IPS-11a (cell line): ENCODE results near the gene HSH2D.
A peak's percentile ranks its signal among the peaks of the same experiment; 100 is the strongest.
"Not testable (repeated sequence)": the region's sequence is repeated elsewhere in the genome, so short reads cannot be mapped to it uniquely, and the experiment has no call there.

Experiments used
- H3K4me3 ChIP-seq: one replicate; pipeline ENCODE4 v1.5.1; 2013; ENCODE audit warnings: low read depth, low read length, control low read depth

The HSH2D gene

GRCh38 chr19:16154557-16154956, 11.1 kb downstream of the HSH2D start:
- no peak overlapping the region for H3K4me3 ChIP-seq

DNA sequence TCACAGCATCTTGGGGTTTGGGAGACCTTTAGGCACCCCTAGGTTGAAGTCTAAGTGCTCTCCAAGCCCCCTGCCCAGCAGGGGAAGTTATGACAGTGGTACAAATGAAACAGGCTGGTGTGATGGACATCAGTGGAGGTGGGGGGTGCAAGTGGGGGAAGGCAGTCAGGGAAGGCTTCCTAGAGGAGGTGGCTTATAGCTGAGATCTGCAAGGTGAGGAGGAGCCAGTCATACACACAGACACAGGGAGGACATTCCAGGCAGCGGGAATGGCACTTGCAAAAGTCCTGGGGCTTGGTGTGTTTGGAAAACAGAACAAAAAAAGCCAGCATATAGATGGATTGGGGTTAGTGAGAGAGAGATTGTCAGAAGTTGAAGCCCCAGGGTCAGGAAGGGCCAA, 11.6 kb downstream of the HSH2D start:
- no peak overlapping the region for H3K4me3 ChIP-seq

GRCh38 chr19:16156904-16157303, 13.4 kb downstream of the HSH2D start:
- H3K4me3 ChIP-seq = no peak overlapping the region

DNA sequence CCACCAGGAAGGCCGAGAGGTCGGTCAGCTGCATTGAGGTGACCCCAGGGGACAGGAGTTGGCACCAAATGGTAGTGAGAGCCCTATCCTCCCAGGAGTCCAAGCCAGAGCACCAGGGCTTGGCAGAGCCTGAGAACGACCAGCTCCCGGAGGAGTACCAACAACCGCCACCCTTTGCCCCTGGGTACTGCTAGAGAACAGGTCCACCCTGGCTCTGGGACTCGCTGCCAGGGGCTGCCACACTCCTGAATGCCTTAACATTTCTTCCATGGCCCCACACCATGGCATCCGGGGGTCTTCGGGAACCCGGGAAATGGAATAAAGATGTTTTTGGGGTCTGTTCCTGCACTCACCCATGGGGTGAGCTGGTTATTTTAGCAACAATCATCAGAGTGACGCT, 14.1 kb downstream of the HSH2D start:
- H3K4me3 ChIP-seq = no peak overlapping the region

DNA sequence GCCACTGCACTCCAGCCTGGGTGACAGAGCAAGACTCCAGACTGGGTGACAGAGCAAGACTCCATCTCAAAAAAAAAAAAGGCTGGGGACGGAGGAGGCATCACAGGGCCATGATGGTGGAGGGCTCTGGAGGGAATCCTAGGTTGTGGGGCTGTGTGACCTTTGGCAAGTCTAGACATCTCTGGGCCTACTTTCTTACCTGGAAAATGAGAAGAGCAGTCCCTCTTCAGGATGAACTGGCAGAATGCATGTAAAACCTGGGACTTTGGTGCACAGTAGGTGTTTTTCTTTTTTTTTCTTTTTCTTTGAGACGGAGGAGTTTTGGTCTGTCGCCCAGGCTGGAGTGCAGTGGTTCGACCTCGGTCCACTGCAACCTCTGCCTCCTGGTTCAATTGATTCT, 16.2 kb downstream of the HSH2D start:
- H3K4me3 ChIP-seq = no peak overlapping the region

DNA sequence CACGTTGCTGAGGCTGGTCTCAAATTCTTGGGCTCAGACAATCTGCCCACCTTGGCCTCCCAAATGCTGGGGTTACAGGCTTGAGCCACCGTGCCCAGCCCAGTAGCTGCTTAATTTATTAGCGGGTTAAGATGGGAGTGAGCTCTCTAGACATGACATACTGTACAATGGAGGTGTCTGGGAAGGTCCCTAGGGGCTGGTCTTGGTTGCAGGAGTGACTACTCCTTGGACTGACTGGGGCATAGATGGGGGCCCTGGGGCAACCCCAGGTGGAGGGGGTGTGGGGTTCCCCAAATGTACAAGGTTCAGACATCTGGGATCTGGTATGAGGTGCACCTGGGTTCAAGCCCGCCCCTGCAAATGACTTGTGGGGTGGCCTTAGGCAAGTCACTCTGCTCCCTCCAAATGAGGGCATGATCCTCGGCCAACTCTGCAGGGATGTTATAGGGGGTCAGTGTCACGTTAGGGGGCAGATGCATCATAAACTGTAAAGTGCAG, 17.0 kb downstream of the HSH2D start:
- H3K4me3 ChIP-seq = no peak overlapping the region

- H3K4me3 ChIP-seq = no peak overlapping the region
Measured at GRCh38 chr19:16160943-16161560, 17.6 kb downstream of the HSH2D start.

DNA sequence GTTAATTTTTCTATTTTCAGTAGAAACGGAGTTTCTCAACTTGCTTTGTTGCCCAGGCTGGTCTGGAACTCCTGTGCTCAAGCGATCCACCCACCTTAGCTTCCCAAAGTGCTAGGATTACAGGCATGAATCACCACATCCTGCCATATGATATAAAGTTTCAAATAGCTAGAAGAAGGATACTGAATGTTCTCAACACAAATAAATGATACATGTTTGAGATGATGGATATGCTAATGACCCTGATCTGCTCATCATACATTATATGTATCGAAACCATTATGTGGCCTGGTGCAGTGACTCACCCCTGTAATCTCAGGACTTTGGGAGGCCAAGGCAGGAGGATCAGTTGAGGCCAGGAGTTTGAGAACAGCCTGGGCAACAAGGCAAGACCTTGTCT, 18.4 kb downstream of the HSH2D start:
- no peak overlapping the region for H3K4me3 ChIP-seq

- no peak overlapping the region for H3K4me3 ChIP-seq
Measured at GRCh38 chr19:16164222-16164890, 20.9 kb downstream of the HSH2D start.

DNA sequence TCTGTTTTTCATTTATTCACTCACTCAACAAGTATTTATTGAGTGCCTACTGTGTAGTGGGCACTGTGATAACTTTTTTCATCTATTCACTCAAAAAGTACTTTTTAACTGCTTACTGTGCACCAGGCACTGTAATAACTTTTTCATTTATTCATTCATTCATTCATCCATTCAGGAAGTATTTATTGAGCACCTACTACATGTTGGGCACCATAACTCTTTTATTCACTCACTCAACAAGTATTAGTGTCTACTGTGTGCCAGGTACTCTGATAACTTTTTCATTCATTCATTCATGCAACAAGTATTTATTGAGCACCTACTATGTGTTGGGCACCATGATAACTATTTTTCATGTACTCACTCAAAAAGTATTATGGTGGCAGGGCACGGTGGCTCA, 22.9 kb downstream of the HSH2D start:
- H3K4me3 ChIP-seq = no peak overlapping the region

GRCh38 chr19:16167055-16167454, 23.6 kb downstream of the HSH2D start:
- no peak overlapping the region for H3K4me3 ChIP-seq

DNA sequence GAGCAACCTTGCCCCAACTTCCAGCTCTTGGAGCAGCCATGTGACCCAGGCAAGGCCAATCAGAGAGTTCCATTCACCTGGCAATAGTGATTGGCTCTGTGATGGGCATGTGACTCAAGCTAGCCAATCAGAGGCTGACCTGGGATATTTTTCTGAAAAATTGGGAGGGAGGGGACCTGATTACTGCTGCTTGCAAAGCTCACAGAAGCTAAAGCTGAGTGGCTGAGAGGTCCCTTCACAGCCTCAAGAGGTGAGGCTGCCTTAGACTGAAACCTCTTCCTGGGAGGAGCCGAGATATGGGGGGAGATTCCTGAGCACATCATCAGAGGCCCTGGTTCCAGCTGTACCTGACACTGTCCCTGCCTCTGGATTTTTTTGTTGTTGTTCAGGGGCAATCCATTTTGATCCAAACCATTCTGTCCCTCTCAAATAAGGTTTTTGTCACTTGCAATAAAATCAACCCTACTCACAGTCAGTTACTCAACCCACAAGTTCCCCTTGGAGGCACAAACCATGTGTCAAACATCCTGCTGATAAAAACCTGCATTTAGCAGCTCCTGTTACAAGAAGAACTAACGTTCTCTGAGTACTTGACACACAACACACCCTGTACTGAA, 25.1 kb downstream of the HSH2D start:
- no peak overlapping the region for H3K4me3 ChIP-seq

DNA sequence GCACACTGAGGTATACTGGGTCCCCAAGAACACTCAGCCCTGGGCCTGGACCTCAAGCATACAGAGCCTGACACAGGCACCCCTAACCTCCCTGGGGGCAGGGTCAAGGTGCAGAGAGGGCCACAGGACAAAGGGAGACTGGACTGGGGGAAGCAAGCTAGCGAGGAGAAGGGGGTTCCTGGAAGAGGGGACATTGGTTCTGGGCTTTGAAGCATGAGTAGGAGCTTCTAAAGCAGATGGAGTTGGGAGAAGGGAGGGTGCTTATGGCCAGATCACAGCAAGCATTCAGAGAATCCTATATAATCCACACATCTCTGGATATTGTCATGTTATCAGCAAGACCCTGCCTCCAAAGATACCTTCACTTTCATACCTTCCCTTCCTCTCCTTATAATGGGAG, 26.6 kb downstream of the HSH2D start:
- no peak overlapping the region for H3K4me3 ChIP-seq

GRCh38 chr19:16175954-16176353, 32.5 kb downstream of the HSH2D start:
- H3K4me3 ChIP-seq = no peak overlapping the region

DNA sequence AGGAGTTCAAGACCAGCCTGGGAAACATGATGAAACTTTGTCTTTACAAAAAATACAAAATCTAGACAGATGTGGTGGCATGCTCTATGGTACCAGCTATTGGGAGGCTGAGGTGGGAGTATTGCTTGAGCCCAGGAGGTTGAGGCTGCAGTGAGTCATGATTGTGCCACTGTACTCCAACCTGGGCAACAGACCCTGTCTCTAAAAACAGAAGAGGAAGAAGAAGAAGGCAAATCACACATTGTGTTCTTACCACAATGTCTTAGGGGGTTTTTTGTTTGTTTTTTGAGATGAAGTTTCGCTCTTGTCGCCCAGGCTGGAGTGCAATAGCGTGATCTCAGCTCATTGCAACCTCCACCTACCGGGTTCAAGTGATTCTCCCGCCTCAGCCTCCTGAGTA, 35.4 kb downstream of the HSH2D start:
- H3K4me3 ChIP-seq = not testable (repeated sequence)

- no peak overlapping the region for H3K4me3 ChIP-seq
Measured at GRCh38 chr19:16180611-16181010, 37.1 kb downstream of the HSH2D start.

DNA sequence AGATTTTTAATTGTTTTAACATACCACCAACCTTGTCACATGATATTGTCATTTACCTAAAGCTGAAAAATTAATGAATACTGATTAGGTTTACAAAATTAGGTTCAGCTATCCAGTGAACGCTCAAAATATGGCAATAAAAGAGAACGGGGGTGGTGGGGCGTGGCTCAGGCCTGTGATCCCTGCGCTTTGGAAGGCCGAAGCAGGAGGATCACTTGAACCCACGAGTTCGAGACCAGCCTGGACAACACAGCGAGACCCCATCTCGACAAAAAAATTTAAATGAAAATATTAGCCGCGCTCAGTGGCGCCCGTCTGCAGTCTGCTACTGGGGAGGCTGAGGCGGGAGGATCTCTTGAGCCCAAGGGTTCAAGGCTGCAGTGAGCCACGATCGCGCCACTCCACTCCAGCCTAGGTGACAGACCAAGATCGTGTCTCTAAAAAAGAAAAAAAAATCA, 41.2 kb downstream of the HSH2D start:
- H3K4me3 ChIP-seq = peak overlapping the region; percentile 89

DNA sequence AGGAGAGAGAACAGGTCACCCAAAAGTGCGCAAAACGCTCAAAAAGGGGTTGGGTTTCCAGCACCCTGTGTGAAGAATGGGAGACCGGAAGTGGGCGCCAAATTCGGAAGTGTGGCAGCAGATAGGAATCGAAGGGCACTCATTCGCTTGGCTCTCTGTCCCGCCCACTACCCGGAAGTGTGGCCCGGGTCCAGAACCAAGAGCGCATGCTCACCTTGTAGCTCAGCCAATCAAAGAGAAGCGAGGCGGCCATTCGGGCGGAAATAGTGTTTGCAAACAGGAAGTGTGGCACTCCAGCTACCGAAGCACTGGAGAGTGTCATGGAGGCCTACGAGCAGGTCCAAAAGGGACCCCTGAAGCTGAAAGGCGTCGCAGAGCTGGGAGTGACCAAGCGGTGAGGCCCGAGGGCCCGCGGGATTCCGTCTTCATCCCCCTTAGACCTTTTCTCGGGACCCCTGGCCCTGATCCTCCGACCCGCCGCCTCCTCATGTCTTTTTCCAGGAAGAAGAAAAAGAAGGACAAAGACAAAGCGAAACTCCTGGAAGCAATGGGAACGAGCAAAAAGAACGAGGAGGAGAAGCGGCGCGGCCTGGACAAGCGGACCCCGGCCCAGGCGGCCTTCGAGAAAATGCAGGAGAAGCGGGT, 41.8 kb downstream of the HSH2D start, which contains the start of gene FAM32A:
FAM32A (plus strand) TSS at position 288 of the 645 bp plus-strand sequence; CDS start at position 321, 33 bp downstream.
- H3K4me3 ChIP-seq = peak within 1 kb of the TSS; percentile 89

DNA sequence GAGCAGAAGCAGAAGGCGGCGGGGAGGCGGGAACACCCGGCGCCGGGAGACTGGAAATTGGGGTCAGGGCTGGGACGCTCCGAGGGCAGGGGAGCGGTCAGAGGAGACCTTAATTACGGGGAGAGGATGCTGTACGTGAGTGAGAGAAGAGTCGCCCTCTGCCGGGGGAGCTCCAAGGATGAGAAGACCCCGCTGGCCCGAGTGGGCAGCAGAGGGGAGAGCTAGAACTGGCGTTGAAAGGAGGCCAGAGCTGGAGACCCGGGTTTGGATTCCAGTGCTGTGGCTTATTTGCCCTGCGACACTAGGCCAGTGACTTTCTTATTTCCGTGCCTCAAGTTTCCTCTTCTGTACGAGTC, 42.3 kb downstream of the HSH2D start:
- peak overlapping the region; percentile 89 for H3K4me3 ChIP-seq

- H3K4me3 ChIP-seq = no peak overlapping the region
Measured at GRCh38 chr19:16188521-16188920, 45.0 kb downstream of the HSH2D start.

GRCh38 chr19:16190198-16190597, 46.7 kb downstream of the HSH2D start:
- no peak overlapping the region for H3K4me3 ChIP-seq

DNA sequence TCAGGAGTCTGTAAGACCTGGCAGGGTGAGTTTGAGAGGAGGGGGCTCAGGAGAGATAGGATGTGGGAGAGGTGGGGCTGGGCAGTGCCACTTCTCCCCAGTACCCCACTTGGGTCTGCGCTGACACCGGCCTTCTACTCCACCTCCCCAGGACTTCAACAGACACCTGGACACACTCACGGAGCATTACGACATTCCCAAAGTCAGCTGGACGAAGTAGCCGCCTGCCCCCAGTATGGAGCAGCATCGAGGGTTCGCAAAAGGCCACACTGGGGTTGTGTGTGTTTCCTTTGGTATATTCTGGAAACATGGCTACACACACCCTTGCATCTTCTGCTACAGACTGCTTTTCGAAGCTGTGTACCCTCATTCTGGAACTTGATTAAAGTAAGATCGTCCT, 47.3 kb downstream of the HSH2D start:
- H3K4me3 ChIP-seq = no peak overlapping the region
